GM12872 (cell line): ENCODE results near the gene PDE11A.

Experiments
- TF ChIP-seq, protein P1 (sequence below): IDR thresholded peaks from 3 replicates; pipeline ENCODE4 v1.5.1; 2011; ENCODE audit warnings: low read depth, mild to moderate bottlenecking, low read length, moderate library complexity; ENCODE audit not compliant: insufficient read depth

PDE11A gene

GRCh38 chr2:177735318-177735803 lies 337.2 kb downstream of the PDE11A start:
- TF ChIP-seq, protein P1, sequence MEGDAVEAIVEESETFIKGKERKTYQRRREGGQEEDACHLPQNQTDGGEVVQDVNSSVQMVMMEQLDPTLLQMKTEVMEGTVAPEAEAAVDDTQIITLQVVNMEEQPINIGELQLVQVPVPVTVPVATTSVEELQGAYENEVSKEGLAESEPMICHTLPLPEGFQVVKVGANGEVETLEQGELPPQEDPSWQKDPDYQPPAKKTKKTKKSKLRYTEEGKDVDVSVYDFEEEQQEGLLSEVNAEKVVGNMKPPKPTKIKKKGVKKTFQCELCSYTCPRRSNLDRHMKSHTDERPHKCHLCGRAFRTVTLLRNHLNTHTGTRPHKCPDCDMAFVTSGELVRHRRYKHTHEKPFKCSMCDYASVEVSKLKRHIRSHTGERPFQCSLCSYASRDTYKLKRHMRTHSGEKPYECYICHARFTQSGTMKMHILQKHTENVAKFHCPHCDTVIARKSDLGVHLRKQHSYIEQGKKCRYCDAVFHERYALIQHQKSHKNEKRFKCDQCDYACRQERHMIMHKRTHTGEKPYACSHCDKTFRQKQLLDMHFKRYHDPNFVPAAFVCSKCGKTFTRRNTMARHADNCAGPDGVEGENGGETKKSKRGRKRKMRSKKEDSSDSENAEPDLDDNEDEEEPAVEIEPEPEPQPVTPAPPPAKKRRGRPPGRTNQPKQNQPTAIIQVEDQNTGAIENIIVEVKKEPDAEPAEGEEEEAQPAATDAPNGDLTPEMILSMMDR, result no peak; the same call in 2 of the 3 replicates

DNA sequence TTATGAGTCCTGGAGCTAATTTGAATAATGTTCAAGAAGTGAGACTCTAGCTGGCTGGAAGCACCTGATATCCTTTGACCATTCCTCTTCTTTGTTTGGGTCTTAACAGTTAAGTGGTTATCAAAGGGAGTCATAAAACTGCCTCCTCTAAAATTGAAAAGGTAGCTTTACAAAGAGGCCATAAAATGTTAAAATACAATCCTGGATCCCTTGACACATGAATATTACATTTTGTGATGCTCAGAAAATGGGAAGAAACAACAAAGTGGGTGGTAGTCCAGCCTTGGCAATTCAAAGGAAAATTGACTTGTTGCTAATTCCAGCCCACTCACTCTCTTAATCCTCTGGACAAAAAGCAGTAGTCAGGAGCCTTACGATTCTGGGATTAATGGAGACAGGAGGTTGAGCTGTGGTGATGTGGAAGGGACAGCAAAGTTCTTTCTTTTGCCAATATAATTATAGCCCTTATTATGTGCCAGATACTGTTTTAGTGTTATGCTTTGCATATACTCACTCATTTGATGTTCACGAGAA lies 339.2 kb downstream of the PDE11A start:
- TF ChIP-seq, protein P1, result no peak

- TF ChIP-seq, protein P1, result no peak
These were observed 341.2 kb downstream of the PDE11A start for GRCh38 chr2:177731384-177731783.

- TF ChIP-seq, protein P1, result no peak
These were observed 341.8 kb downstream of the PDE11A start for GRCh38 chr2:177730792-177731191.

GRCh38 chr2:177730363-177730762 lies 342.2 kb downstream of the PDE11A start:
- TF ChIP-seq, protein P1, result no peak

DNA sequence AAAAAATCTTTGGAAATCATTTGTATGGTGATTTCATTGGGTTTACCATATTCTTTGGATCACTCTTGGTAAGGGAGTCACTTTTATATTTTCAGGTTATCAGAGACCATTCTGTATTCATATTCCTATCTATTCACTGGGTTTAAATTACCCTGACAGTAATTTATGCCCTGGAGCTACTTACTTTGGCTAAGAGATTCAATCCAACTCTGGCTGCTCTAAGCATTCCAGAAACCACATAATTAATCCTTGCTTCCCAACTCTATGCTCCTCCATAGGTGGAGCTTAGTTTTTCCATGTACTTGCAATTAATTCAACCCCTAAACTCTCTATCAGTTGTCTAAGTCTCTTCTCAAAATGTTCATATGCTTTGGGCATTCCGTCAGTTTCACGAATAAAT lies 343.7 kb downstream of the PDE11A start:
- TF ChIP-seq, protein P1, result no peak

- TF ChIP-seq, protein P1, result no peak
These were observed 344.2 kb downstream of the PDE11A start for GRCh38 chr2:177728399-177728765.
